HK-2 (cell line): ENCODE measurements around the gene SIM2.

Experiments used
- DNase-seq: peaks from one replicate; pipeline ENCODE4 v3.0.0-alpha.2; 2018; ENCODE audit not compliant: unreplicated experiment

Gene SIM2

DNA sequence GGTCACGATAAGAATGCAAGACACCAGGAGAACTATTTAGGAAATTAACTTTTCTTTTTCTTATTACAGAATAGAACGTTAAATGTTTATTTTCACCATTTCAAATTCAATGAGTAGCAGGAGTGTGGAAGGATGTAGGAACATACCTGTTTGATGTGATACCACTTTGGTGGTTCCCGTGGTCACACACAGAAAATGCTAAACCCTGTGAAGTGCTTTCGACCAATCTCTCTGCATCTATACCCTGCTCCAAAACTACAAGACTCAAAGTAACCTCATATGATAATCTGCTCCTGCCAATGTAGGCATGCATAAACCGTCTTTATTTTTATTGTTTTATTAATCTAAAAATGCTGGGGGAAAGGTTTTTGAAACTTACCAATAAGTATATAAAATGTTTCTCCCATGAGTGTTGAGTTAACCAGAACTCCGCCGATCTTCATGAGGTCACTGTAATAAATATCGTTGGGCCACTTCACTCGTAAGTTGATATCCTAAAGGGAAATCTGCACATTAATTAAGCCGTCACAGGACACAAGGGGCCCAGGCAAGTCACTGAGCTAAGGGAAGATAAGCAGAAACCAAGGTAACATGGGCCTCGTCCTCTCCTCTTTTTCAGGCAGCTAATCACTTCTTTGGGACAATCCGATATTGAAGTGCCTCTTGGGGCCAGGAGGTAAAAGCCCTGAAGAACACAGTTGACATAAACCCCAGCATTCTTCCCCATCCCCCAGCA, 60.6 kb downstream of the SIM2 start:
- no peak for DNase-seq

DNA sequence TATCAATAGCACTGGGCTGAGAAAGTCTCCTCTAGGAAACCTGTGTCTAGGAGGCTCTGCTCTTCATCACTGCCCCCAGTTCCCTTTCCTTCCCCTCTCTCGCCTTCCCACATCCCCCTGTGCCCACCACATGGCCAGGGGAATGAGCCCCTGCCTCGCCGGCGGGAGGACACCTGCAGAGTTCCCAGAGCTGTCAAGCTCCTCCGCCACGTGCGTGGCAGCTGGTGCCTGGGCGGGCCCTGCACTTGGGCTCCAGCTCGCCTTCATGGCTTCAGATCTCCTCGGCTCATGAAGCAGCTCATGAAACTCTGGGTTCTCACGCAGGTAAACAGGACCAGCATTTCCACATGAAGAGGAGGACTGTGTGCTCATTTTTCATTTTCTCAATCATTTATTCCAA, 62.8 kb downstream of the SIM2 start:
- no peak for DNase-seq

DNA sequence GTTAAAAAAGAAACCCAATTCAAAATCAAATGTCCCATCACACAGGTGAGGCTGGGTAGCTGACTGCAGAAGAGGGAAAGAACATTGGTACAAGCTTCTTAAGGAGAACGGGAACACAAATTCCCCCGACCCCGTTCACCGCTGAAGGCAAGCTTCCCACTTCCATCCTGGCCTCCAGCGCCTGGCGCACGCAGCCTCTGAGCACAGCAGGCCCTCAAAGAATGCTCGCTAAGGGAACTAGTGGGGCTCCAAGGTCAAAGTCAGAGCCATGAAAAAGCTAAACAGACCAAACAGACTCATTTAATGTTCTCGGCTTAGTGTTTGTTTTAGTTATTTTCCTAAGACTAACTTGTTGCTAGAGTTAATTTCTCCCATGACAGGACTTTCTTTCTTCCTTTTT, 63.7 kb downstream of the SIM2 start:
- no peak for DNase-seq

DNA sequence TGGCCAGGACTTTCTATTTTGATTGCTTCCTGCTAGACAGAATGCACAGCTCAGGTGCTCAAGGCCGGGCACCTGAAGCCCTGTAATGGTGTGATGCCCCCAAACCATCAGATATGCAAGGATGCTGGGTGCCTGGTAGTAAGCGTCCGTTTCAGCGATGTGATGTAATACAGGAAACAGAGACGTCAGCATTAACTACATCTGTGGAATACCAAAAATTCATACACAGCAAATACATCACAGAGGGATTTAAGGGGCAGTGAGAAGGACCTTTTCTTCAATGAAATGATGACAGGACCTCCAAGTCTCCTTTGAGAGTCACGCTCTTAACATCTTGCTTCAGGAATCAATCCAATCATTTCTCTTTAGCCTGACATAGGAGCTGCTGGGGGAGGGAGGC, 64.4 kb downstream of the SIM2 start:
- no peak for DNase-seq

DNA sequence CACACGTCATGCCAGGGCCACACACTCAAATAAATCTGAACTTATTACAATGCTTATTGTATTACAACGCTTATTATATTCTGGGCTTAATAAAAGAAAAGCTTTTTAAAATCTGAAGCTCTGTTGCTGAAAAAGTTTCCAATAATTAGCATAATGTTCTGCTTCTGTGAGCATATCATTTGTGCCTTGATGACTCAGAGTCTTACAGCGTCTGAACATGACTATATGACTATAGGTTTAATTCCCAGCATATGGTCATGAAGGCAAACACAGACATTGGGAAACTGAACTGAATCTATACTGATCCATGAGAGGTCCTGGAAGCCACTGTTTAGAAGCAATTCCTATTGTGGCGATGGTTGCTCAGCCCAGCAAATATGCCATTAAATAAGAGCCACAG, 66.3 kb downstream of the SIM2 start:
- DNase-seq = no peak

DNA sequence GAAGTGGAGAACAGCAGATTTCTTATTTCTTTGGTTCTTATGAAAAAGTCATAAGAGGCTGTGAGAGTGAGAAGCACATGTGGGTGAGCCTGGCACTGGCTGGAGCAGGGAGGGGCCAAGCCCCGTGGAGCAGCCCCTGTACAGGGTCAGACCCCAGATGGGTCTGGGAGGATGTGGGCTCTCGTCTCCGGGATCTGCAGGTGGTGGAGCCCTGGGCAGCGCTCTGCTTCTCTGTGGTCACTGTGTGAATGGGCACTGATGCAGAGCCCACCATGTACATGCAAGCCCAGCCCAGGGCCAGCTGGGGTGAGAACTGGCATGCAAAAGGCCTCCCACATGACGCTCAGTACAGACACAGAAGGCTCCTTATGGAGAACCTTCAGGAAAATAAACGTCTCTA, 67.6 kb downstream of the SIM2 start:
- DNase-seq = no peak

DNA sequence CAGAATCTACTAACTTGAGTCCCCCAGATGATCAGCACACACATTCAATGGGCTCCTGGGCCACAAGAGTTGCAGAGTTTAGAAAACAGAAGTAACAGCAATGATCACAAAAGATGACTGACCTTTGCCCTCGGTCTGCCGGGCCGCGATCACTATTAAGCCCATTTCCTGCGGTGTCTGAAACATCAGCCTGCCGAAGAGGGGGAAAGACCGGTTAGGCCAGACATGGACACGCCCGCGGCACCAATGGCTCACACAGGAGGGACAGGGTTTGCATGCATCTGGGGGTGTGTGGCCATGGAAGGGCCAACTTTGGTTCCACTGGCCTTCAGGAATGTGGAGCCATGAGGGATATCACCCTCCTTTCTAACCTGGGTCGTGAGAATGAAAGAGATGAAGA, 68.2 kb downstream of the SIM2 start:
- DNase-seq = no peak

DNA sequence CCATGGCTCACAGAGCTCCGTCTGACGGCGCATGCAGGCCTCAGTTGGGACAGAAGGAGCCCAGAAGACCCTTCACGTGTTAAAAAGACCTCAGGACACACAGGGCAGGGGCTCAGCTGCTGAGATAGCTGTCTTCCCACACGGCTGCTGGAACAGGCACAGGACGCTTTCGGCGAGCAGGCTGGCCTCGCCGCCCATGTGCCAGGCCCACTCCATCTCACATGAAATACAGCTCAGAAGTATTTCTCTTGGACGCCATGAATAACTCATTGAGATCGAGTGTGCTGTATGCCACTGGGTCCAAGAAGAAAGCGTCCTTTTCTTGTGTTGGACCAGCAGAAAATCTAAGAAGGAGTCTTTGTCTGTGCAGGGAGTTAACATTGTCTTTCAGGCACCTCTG, 69.6 kb downstream of the SIM2 start:
- DNase-seq = no peak

DNA sequence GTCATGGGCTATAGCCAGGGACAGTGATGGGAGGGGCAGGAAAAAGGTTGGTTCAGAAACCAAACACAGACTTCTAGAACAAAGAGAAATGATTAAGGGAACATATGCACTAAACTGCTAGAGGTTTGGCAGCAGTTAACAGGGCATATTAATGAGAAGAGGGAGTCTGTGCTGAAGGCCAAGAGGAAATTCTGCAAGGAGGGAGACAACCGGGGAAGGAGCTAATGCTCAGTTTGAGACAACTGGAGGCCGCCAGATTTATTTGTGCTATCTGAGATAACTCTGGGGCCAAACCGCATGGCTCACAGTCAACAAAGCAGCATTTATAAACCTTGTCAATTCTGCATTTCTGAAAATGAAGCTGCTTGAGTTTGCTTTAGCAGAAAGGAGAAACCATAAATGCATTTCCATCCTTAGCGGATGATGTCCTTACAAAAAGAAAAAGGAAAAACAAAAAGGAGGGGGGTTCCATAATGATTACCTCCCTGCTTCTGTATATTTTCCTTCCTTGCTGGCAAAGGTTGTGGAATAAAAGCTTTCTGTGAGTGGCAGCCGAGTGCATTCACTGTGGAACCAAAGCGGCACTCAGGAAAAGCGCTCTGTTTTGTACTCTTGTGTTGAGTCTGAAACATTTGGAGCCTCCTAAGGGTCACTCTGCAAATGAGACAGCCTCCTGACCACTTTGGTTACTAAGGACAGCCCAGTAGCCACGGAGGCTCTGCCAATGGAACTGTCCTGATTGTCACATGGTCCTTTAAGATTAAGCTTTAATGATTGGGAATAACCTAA, 70.3 kb downstream of the SIM2 start:
- no peak for DNase-seq

DNA sequence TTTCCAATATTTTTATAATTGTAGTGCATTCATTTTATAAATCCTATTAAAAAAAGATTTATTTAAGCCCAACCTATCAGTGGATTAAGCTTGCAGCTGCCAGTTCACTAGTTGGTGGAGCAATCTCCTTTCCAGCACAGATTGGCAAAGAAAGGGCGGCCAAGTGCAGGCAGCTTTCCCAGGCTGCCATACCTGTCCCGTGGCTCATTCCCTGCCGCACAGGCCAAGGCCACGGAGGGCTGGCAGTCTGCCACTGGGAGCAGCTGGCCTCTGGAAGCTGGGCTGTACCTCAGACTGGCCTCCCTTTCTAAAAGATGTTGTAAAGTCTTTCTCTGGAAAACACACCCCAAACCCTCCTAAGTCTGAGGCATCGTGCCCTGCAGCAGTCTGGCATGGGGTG, 74.2 kb downstream of the SIM2 start:
- DNase-seq = peak; percentile 33

DNA sequence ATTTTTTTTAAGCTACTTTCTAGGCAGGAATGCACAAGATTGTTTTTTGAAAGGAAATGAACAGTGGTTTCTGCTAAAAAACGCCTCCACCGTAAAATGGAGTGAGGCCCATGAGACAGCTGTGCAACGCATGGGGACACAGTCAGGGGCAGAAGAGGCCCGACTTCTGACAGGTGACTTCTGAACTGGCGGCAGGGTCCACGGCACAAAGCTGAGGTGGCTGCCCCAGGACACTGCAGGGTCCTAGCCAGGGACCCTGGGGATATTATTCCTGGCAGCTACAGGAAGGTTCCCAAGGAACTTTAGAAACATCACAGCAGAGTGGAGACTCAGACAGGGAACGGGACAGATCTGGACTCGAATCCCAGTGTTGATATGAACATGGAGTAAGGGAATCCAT, 75.1 kb downstream of the SIM2 start:
- no peak for DNase-seq

DNA sequence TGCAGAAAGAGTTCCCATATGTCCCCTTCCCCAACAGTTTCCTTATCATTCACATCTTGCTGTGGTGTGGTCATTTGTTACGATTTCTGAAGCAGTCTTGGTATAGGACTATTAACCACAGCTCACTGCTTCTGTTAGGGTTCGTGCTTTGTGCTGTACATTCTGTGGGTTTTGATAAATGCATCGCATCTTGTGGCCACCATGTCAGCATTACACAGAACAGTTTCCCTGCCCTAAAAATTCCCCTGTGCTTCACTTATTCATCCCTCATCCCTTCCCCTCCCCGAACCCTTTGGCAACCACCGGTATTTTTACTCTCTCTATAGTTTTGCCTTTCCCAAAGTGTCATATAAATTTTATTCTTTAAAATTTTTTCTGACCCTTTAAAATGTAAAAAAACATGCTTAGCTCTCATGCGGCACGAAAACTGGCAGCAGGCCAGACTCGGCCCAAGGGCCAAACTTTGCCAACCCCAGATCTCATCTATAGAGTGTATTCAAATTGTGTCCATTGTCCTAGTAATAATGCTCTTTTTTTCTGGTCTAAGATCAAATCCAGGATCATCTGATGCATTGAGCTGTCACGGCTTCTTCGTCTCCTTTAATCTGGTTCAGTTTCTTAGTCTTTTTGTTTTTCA, 78.2 kb downstream of the SIM2 start:
- no peak for DNase-seq

DNA sequence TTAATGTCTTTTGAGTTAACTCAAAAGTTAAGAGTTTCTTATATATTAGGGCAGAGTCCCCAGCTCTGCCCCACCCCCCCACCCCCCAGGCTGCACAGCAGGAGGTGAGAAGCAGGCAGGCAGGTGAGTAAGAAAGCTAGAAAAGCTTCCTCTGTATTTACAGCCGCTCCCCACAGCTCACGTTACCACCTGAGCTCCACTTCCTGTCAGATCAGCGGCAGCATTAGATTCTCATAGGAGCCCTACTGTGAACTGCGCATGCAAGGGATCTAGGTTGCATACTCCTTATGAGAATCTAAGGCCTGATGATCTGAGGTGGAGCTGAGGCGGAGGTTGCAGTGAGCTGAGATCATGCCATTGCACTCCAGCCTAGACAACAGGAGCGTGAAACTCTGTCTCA, 81.9 kb downstream of the SIM2 start:
- DNase-seq = no peak

DNA sequence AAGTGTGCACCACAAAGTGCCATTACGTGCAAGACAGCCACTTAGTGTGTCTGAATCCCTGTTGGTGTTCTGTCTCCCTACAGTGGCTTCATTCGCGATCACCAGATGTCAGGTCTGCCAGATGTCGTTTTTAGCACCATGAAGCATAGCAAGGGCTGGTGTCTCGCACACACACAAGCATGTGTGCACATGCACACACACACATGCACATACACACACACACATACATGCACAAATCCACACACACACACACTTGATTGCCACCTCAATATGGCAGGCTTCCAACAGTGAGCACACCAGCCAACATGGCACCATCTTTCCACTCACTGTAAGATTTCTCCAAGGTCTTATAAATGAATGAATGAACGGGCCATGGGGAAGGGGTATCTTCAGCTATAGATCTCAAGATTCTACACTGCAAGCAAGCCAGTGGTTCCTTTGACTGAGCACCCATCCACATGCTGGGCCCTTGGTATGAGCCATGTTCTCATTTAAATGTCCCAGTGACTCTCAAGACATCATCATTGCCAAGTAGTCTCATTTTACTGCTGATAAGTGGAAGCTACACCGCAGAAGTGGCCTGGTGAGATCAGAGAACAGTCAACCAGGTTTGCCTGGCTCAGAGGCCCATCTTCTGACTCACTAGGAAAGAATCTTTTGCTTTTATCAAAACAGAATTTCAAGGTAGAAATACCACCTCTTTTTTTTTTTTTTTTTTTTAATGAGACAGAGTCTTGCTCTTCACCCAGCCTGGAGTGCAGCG, 84.9 kb downstream of the SIM2 start:
- peak; percentile 70 for DNase-seq

DNA sequence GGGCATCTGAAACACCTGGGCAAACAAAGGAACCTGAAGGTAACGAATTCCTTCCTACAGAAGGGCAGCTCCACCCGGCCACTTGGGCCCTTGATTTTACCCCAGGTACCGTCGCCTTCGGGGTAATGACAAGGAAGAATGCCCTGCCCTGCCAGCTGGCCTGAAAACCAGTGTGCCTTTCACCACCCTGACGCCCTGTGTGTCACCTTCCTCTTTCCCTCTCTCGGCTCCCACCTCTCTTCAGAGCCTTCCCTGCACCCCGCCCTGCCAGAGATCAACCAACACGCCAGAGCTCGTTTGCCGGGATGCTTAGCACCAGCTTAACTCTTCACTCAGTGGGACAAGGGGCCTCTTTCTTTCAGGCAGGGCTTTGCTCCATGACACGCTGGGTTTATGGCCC, 86.0 kb downstream of the SIM2 start:
- DNase-seq = no peak

DNA sequence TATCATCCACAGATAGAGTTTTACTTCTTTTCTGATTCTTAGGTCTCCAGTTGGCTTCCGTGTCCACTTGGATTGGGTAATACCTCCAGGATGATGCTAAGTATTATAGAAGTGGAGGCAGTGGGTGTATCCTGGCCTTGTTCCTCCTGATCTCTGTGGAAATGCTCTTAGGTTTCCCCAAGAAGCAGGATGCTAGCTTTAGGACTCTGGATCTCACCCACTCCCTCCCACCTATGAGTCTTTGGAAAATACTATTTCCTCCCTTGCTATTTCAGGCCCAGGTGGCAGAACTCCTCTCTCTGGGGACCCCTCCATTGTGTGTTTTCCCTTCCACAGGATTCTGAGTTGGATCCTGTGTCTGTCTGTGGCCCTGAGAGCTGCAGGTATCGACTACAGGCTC, 86.7 kb downstream of the SIM2 start:
- DNase-seq = no peak

DNA sequence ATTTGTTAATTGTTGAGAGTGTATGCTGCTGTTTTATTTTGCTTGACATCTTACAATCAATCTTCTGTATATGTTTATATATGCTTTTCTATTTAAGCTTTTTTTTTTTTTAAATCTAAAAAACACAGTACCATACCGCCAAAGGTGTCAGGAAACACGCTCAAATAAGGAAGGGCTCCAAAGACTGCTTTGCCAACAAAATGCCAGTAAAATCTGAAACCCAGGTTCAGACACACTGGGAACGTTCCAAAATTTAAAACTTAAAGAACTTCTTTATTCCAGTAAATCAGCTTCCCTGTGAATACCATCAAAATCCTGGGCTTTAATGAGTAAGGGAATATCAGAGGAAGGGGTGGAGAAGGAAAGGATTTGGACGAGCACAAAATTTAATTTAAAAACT, 87.3 kb downstream of the SIM2 start:
- no peak for DNase-seq

DNA sequence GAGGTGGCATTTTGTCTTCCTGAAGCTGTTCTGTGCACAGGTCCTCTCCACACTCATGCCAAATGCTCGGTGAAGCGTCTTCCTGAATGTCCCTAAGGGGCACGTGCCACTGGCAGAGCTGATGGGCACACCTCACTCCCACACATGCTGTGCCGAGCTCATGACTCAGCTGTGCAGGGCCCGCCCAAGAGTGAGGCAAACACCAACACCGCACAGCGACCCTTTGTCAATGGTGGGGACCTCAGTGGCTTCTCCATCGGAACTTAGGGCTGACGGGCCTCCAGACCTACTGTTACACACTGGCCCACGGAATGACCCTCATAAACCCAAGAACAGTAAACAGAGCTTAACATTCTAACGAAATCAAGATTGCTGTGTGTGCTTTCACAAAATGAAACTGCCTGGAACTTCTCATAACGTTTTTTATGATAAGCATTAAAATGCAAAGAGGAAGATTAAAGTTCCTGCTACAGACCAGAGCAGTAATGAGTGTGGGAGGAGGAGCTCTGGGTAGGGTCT, 89.3 kb downstream of the SIM2 start:
- no peak for DNase-seq

DNA sequence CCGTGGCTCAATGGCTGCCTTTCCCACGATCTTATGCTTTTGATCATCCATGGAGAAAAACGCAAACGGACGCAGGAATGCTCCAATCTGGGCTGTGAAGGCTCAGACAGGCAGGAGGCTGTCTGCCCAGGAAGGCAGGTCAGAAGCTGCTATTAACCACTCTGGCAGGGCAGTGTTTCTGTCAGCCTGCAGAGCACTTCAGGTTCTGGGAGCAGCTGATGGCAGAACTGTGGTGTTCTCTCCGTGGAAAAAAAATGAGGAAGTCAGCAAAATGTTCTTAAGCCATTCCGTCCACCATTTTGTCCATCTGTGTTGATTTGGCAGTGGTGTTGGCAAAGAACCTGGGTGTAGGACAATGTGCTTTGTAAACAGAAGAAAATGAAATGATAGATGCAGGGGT, 91.7 kb downstream of the SIM2 start:
- no peak for DNase-seq

DNA sequence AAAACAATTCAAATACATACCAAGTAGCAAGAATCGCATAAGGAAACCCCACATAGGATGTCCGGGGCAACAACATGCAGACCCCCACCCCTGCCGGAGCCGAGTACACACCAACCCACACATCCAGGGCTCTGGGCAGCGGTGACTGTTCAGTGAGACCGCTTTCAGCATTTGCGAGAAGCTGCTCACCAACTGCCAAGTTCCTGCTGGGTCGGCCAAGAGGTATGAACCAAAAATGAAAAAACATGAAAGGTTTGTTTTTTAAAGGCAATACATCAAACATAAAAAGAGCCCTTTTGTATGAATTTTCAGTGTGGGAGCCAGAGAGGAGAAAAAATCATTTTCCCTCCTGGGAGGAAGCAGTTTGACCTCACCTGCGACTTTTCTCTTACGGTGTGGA, 92.3 kb downstream of the SIM2 start:
- DNase-seq = no peak

DNA sequence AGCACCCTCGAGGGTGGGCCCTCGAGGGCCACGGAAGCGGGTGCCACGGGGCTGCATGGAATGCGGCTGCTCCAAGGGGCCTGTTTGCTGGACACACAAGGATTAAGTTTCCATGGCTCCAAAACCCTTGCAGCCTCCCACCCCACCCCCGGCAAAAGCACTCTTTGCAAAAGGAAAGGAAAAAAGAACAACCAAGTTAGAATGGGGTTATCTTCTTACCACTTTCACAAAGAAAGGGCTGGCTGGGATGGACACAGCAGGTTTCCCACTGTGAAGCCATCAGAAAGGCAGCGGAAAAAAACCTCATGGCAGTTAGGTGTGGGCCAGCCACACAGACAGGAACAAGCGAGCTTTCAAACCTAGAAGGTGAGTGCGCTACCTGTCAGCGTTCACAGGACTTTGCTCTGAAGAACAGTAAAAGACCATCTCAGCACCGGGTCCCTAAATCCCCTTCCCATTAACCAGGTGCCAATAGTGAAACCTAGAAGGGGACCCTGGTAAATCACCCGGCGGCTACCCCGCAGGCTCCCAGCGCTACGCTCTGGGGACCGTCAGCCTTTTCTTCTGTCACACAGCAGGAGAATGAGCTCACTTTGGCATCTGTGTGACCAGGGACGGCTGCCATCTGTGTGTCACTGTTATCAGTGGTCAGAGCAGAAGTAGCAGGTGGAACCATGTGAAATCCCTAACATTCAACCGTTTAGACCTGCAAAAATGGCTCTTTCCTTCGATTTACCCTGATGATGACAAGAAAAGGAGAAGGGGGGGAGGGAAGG, 93.0 kb downstream of the SIM2 start:
- DNase-seq = no peak
